ENCODE data around the gene ZNF662. TPM values are rescaled to one million over a fixed set of nuclear protein-coding genes. Genes with fewer than 3 reads are reported as not detected.

Gene ZNF662
- total RNA-seq, 2 experiments from 2014 or later: 0.22 to 0.25 TPM

GRCh38 chr3:42923606-42924005 lies 17.7 kb downstream of the ZNF662 start:
- POLR2A ChIA-PET: no interaction called here
- H3K9me3 Mint-ChIP-seq: peaks cover 26% of the 10 kb centered on the region
- DNase-seq: no peak
- H3K27me3 Mint-ChIP-seq: peaks cover 3% of the 10 kb centered on the region
- no peaks in the 10 kb centered on the region for H3K4me1 Mint-ChIP-seq
- no peak overlapping the region for H3K27ac Mint-ChIP-seq
- CTCF ChIA-PET: no interaction called here
- no peak overlapping the region for H3K4me3 Mint-ChIP-seq
- H3K36me3 Mint-ChIP-seq (ENCODE audit: low read depth): no peaks in the 10 kb centered on the region

GRCh38 chr3:42926310-42926709 lies 20.4 kb downstream of the ZNF662 start:
- ChIA-PET CTCF (no interaction called here), POLR2A (no interaction called here)
- no peak overlapping the region for H3K27ac Mint-ChIP-seq
- peaks cover 14% of the 10 kb centered on the region for H3K9me3 Mint-ChIP-seq
- no peaks in the 10 kb centered on the region for H3K36me3 Mint-ChIP-seq (ENCODE audit: low read depth)
- peaks cover 3% of the 10 kb centered on the region for H3K27me3 Mint-ChIP-seq
- DNase-seq: no peak
- H3K4me1 Mint-ChIP-seq: no peaks in the 10 kb centered on the region
- H3K4me3 Mint-ChIP-seq: no peak overlapping the region

- Mint-ChIP-seq H3K4me1 (peaks cover 20% of the 10 kb centered on the region), H3K4me3 (no peak overlapping the region), H3K36me3 (ENCODE audit: low read depth) (peaks cover 7% of the 10 kb centered on the region), H3K9me3 (peaks cover 16% of the 10 kb centered on the region), H3K27me3 (no peaks in the 10 kb centered on the region), H3K27ac (no peak overlapping the region)
- POLR2A ChIA-PET: no interaction called here
- CTCF ChIA-PET: no interaction called here
- no peak for DNase-seq
These were observed 28.2 kb downstream of the ZNF662 start for GRCh38 chr3:42934111-42934510.

GRCh38 chr3:42934910-42935309 lies 29.0 kb downstream of the ZNF662 start:
- Mint-ChIP-seq H3K27ac (peak overlapping the region; percentile 60), H3K4me3 (no peak overlapping the region), H3K9me3 (peaks cover 16% of the 10 kb centered on the region), H3K36me3 (ENCODE audit: low read depth) (peaks cover 7% of the 10 kb centered on the region), H3K4me1 (peaks cover 20% of the 10 kb centered on the region), H3K27me3 (no peaks in the 10 kb centered on the region)
- POLR2A ChIA-PET: no interaction called here
- CTCF ChIA-PET: no interaction called here
- no peak for DNase-seq

GRCh38 chr3:42935472-42935871 lies 29.5 kb downstream of the ZNF662 start:
- DNase-seq: peak; percentile 18

GRCh38 chr3:42936157-42936981 lies 30.4 kb downstream of the ZNF662 start:
- no peak for DNase-seq
- Mint-ChIP-seq H3K27me3 (no peaks in the 10 kb centered on the region), H3K4me1 (peaks cover 20% of the 10 kb centered on the region), H3K36me3 (ENCODE audit: low read depth) (peaks cover 7% of the 10 kb centered on the region), H3K9me3 (peaks cover 16% of the 10 kb centered on the region), H3K4me3 (no peak overlapping the region), H3K27ac (peak overlapping the region; percentile 61)
- ChIA-PET POLR2A (no interaction called here), CTCF (no interaction called here)

More at GRCh38 chr3:42935472-42935871, 29.5 kb downstream of the ZNF662 start:
- Mint-ChIP-seq H3K27ac (peak overlapping the region; percentile 3), H3K36me3 (ENCODE audit: low read depth) (peaks cover 7% of the 10 kb centered on the region), H3K4me1 (peaks cover 20% of the 10 kb centered on the region), H3K9me3 (peaks cover 16% of the 10 kb centered on the region), H3K4me3 (no peak overlapping the region), H3K27me3 (no peaks in the 10 kb centered on the region)
- CTCF ChIA-PET: no interaction called here
- POLR2A ChIA-PET: no interaction called here

GRCh38 chr3:42937334-42937733 lies 31.4 kb downstream of the ZNF662 start:
- peaks cover 7% of the 10 kb centered on the region for H3K36me3 Mint-ChIP-seq (ENCODE audit: low read depth)
- no peak overlapping the region for H3K4me3 Mint-ChIP-seq
- peaks cover 20% of the 10 kb centered on the region for H3K4me1 Mint-ChIP-seq
- H3K27ac Mint-ChIP-seq: no peak overlapping the region
- ChIA-PET POLR2A (no interaction called here), CTCF (no interaction called here)
- H3K27me3 Mint-ChIP-seq: no peaks in the 10 kb centered on the region
- DNase-seq: no peak
- peaks cover 16% of the 10 kb centered on the region for H3K9me3 Mint-ChIP-seq

GRCh38 chr3:42942693-42943092 lies 36.8 kb downstream of the ZNF662 start:
- no peaks in the 10 kb centered on the region for H3K27me3 Mint-ChIP-seq
- no peak overlapping the region for H3K4me3 Mint-ChIP-seq
- ChIA-PET POLR2A (no interaction called here), CTCF (no interaction called here)
- DNase-seq: no peak
- H3K27ac Mint-ChIP-seq: no peak overlapping the region
- H3K9me3 Mint-ChIP-seq: no peaks in the 10 kb centered on the region
- H3K4me1 Mint-ChIP-seq: no peaks in the 10 kb centered on the region
- H3K36me3 Mint-ChIP-seq (ENCODE audit: low read depth): no peaks in the 10 kb centered on the region

- Mint-ChIP-seq H3K36me3 (ENCODE audit: low read depth) (no peaks in the 10 kb centered on the region), H3K27ac (no peak overlapping the region), H3K4me3 (no peak overlapping the region), H3K27me3 (no peaks in the 10 kb centered on the region), H3K9me3 (no peaks in the 10 kb centered on the region), H3K4me1 (no peaks in the 10 kb centered on the region)
- CTCF ChIA-PET: no interaction called here
- no peak for DNase-seq
- POLR2A ChIA-PET: no interaction called here
These were observed 40.1 kb downstream of the ZNF662 start for GRCh38 chr3:42946050-42946449.

- H3K9me3 Mint-ChIP-seq: no peaks in the 10 kb centered on the region
- no peak for DNase-seq
- no peaks in the 10 kb centered on the region for H3K36me3 Mint-ChIP-seq (ENCODE audit: low read depth)
- peaks cover under 1% of the 10 kb centered on the region for H3K27me3 Mint-ChIP-seq
- H3K4me3 Mint-ChIP-seq: no peak overlapping the region
- H3K4me1 Mint-ChIP-seq: peaks cover 1% of the 10 kb centered on the region
- ChIA-PET CTCF (interaction anchor here (0.6 kb wide), 1 partner anchor 27 kb away, joined by 5 read pairs; no protein-coding TSS in a partner anchor), POLR2A (no interaction called here)
- no peak overlapping the region for H3K27ac Mint-ChIP-seq
These were observed 51.6 kb downstream of the ZNF662 start for GRCh38 chr3:42957573-42957972.

GRCh38 chr3:42960282-42960681 lies 54.3 kb downstream of the ZNF662 start:
- Mint-ChIP-seq H3K9me3 (no peaks in the 10 kb centered on the region), H3K27me3 (peaks cover 3% of the 10 kb centered on the region), H3K4me3 (no peak overlapping the region), H3K36me3 (ENCODE audit: low read depth) (no peaks in the 10 kb centered on the region), H3K4me1 (peaks cover 8% of the 10 kb centered on the region), H3K27ac (no peak overlapping the region)
- CTCF ChIA-PET: no interaction called here
- no peak for DNase-seq
- POLR2A ChIA-PET: no interaction called here

GRCh38 chr3:42960786-42961185 lies 54.8 kb downstream of the ZNF662 start:
- ChIA-PET POLR2A (no interaction called here), CTCF (interaction anchor here (1.4 to 1.5 kb wide), 2 partner anchors 63 to 542 kb away, joined by 3 read pairs; no protein-coding TSS in a partner anchor)
- Mint-ChIP-seq H3K4me1 (peaks cover 8% of the 10 kb centered on the region), H3K27ac (no peak overlapping the region), H3K27me3 (peaks cover 3% of the 10 kb centered on the region), H3K36me3 (ENCODE audit: low read depth) (no peaks in the 10 kb centered on the region), H3K4me3 (no peak overlapping the region), H3K9me3 (no peaks in the 10 kb centered on the region)
- no peak for DNase-seq

GRCh38 chr3:42961633-42962032 lies 55.7 kb downstream of the ZNF662 start:
- ChIA-PET CTCF (interaction anchor here (1.4 to 1.5 kb wide), 2 partner anchors 62 to 542 kb away, joined by 3 read pairs; no protein-coding TSS in a partner anchor), POLR2A (no interaction called here)
- Mint-ChIP-seq H3K4me1 (peaks cover 8% of the 10 kb centered on the region), H3K4me3 (no peak overlapping the region), H3K9me3 (no peaks in the 10 kb centered on the region), H3K27ac (no peak overlapping the region), H3K27me3 (peaks cover 3% of the 10 kb centered on the region), H3K36me3 (ENCODE audit: low read depth) (no peaks in the 10 kb centered on the region)
- DNase-seq: peak; percentile 39

- no peaks in the 10 kb centered on the region for H3K9me3 Mint-ChIP-seq
- H3K27ac Mint-ChIP-seq: no peak overlapping the region
- no peaks in the 10 kb centered on the region for H3K36me3 Mint-ChIP-seq (ENCODE audit: low read depth)
- ChIA-PET POLR2A (no interaction called here), CTCF (no interaction called here)
- no peak overlapping the region for H3K4me3 Mint-ChIP-seq
- peaks cover 4% of the 10 kb centered on the region for H3K27me3 Mint-ChIP-seq
- peaks cover 8% of the 10 kb centered on the region for H3K4me1 Mint-ChIP-seq
- DNase-seq: no peak
These were observed 57.3 kb downstream of the ZNF662 start for GRCh38 chr3:42963269-42963668.
